AG10803 (cell line): Measurements from ENCODE around the gene KLHL17.

Source experiments
- DNase-seq: peaks from one replicate; pipeline ENCODE4 v3.0.0; 2010; ENCODE audit warnings: low read depth
- H3K4me3 ChIP-seq: 2 replicates; pipeline ENCODE4 v1.5.1; 2011; ENCODE audit warnings: mild to moderate bottlenecking, low read length, control low read depth
- TF ChIP-seq, protein P1 (sequence below): conservative IDR thresholded peaks from 2 replicates; pipeline ENCODE4 v1.5.1; 2011; ENCODE audit warnings: mild to moderate bottlenecking, low read length, control low read depth, inconsistent platforms

KLHL17 gene

DNA sequence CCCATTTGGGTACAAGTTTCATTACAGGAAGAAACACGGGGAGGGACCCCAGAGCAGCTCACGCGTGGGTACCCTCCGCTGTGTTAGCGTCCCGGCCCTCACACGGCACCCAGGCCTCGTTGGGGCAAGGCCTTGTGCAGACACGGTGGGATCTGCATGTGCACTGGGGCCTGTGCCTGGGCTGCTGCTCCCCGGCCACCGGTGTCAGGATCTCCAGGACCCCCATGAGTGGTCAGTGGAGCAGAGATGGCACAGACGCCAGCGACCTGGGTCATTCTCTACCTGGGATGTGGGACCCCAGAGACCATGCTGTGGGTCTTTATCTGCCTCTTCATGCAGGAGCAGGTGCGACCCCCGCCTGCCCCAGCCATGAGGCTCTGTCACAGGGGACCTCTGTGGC, 42.0 kb upstream of the KLHL17 start:
- DNase-seq: no peak
- TF ChIP-seq, protein P1, sequence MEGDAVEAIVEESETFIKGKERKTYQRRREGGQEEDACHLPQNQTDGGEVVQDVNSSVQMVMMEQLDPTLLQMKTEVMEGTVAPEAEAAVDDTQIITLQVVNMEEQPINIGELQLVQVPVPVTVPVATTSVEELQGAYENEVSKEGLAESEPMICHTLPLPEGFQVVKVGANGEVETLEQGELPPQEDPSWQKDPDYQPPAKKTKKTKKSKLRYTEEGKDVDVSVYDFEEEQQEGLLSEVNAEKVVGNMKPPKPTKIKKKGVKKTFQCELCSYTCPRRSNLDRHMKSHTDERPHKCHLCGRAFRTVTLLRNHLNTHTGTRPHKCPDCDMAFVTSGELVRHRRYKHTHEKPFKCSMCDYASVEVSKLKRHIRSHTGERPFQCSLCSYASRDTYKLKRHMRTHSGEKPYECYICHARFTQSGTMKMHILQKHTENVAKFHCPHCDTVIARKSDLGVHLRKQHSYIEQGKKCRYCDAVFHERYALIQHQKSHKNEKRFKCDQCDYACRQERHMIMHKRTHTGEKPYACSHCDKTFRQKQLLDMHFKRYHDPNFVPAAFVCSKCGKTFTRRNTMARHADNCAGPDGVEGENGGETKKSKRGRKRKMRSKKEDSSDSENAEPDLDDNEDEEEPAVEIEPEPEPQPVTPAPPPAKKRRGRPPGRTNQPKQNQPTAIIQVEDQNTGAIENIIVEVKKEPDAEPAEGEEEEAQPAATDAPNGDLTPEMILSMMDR: no peak
- H3K4me3 ChIP-seq: no peak overlapping the region

DNA sequence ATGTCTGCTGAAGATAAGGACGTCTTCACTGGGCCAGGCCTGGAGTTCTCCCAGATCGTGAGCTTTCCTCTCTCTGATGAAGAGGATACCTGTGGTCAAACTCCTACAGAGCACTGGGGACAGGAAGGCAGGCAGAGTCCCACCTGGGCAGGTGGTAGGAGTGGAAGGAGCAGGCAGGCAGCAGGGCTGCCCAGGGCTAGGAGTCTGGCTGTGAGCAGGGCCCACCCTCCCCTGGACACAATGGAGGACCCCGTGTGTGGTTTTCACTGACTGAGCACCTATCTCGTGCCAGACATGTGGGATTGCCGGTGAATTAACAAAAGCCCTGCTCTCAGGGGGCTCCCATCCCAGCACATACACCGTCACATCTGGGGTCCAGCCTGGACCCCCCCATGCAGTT, 41.5 kb upstream of the KLHL17 start:
- DNase-seq: no peak
- TF ChIP-seq, protein P1: no peak
- H3K4me3 ChIP-seq: no peak overlapping the region

- no peak for DNase-seq
- TF ChIP-seq, protein P1: no peak
- H3K4me3 ChIP-seq: no peak overlapping the region
Observed at GRCh38 chr1:919271-919872, 41.0 kb upstream of the KLHL17 start.

GRCh38 chr1:920010-920409, 40.4 kb upstream of the KLHL17 start:
- no peak overlapping the region for H3K4me3 ChIP-seq
- DNase-seq: no peak
- TF ChIP-seq, protein P1: no peak

DNA sequence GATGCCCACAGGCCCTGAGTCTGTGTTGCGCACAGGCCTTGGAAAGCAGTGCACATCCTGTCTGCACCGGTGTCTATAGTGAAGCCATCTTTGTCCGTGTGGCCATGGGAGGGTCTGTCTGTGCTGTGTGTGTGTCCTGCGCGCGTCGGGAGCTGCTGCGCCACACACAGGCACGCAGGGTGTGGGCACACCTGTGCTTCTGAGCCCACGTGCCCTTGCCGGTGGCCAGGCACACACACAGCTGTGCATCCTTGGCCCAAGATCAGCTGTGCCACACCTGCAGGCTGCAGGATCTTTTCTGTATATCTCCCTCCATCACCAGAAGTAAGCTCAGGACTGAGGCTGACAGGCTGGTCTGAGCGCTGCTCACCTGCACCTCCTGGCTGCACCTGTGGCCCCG, 39.9 kb upstream of the KLHL17 start:
- DNase-seq: no peak
- TF ChIP-seq, protein P1: no peak
- no peak overlapping the region for H3K4me3 ChIP-seq

GRCh38 chr1:921011-921837, 39.2 kb upstream of the KLHL17 start:
- DNase-seq: peak; percentile 69
- TF ChIP-seq, protein P1: peak; percentile 42
- no peak overlapping the region; the same call in 1 of the 2 replicates for H3K4me3 ChIP-seq
